ENCODE data around the gene HSPA2.
"Not testable (repeated sequence)": the region's sequence is repeated elsewhere in the genome, so short reads cannot be mapped to it uniquely, and the experiment has no call there.

The HSPA2 gene

GRCh38 chr14:64515053-64515452, 25.5 kb upstream of the HSPA2 start:
- DNase-seq, result no peak

GRCh38 chr14:64516969-64517368, 23.6 kb upstream of the HSPA2 start:
- no peak for DNase-seq

- not testable (repeated sequence) for DNase-seq
Observed at GRCh38 chr14:64517667-64518066, 22.9 kb upstream of the HSPA2 start.

GRCh38 chr14:64518229-64518628, 22.3 kb upstream of the HSPA2 start:
- no peak for DNase-seq

- no peak for DNase-seq
Observed at GRCh38 chr14:64520699-64521098, 19.8 kb upstream of the HSPA2 start.

GRCh38 chr14:64522591-64523355, 17.8 kb upstream of the HSPA2 start:
- no peak for DNase-seq

- DNase-seq, result no peak
Observed at GRCh38 chr14:64525354-64525753, 15.2 kb upstream of the HSPA2 start.

GRCh38 chr14:64531567-64531966, 9.0 kb upstream of the HSPA2 start:
- DNase-seq, result no peak

GRCh38 chr14:64536488-64537245, 3.9 kb upstream of the HSPA2 start:
- no peak for DNase-seq

GRCh38 chr14:64541261-64541971, 875 bp downstream of the HSPA2 start:
- DNase-seq, result no peak

- no peak for DNase-seq
Observed at GRCh38 chr14:64541972-64542835, 1.7 kb downstream of the HSPA2 start.

- DNase-seq, result no peak
Observed at GRCh38 chr14:64542836-64543201, 2.3 kb downstream of the HSPA2 start.

- no peak for DNase-seq
Observed at GRCh38 chr14:64544607-64545312, 4.2 kb downstream of the HSPA2 start.

GRCh38 chr14:64549016-64549415, 8.5 kb downstream of the HSPA2 start:
- DNase-seq, result no peak

- peak; percentile 50 to 66 for DNase-seq
Observed at GRCh38 chr14:64549791-64550620, 9.5 kb downstream of the HSPA2 start, which contains the start of gene PPP1R36. TSS of gene PPP1R36 (plus strand) at chr14:64549961. CDS start at chr14:64549998, 37 bp downstream.

GRCh38 chr14:64550621-64551333, 10.2 kb downstream of the HSPA2 start:
- no peak for DNase-seq

GRCh38 chr14:64554556-64554955, 14.0 kb downstream of the HSPA2 start:
- DNase-seq, result no peak

GRCh38 chr14:64556526-64556925, 16.0 kb downstream of the HSPA2 start:
- DNase-seq, result no peak

GRCh38 chr14:64558216-64558615, 17.7 kb downstream of the HSPA2 start:
- DNase-seq, result not testable (repeated sequence)

GRCh38 chr14:64561631-64562030, 21.1 kb downstream of the HSPA2 start:
- DNase-seq, result no peak
